Adrenal gland (tissue), 12 donors: ENCODE data around the gene RTF1. TPM values are rescaled to one million over a fixed set of nuclear protein-coding genes. Genes with fewer than 3 reads are reported as not detected.

Source experiments
- DNase-seq, 7 donors: peaks; one replicate each; pipeline ENCODE4 v3.0.0-alpha.2; 2019 to 2020
- H3K27ac ChIP-seq, 5 donors: fragments of 200-600 bp; sonication (generic) in 4 of 5; 1 replicate in 3 of 5; 2 replicates in 2 of 5; pipeline versions ENCODE4 v1.5.1 to v1.8.0; 2016 to 2020; ENCODE audit warnings: mild to moderate bottlenecking in 1 of 5
- H3K27me3 ChIP-seq: fragments of 200-600 bp; 2 replicates; pipeline ENCODE4 v1.8.0; 2021
- H3K36me3 ChIP-seq, 2 donors: fragments of 200-600 bp; replicated peaks in 1 of 2; 1 replicate in 1 of 2; 2 replicates in 1 of 2; pipeline versions ENCODE4 v1.5.1 to v1.8.0; 2018 to 2022
- H3K4me1 ChIP-seq, 2 donors: fragments of 200-600 bp; replicated peaks in 1 of 2; 1 replicate in 1 of 2; 2 replicates in 1 of 2; pipeline versions ENCODE4 v1.5.1 to v1.8.0; 2018 to 2021
- H3K4me3 ChIP-seq, 4 donors: fragments of 200-600 bp; sonication (generic) in 3 of 4; one replicate each; pipeline ENCODE4 v1.5.1; 2016 to 2018
- H3K9me3 ChIP-seq, 3 donors: fragments of 200-600 bp; sonication (generic) in 1 of 3; replicated peaks in 1 of 3; 1 replicate in 2 of 3; 2 replicates in 1 of 3; pipeline versions ENCODE4 v1.5.1 to v1.8.0; 2016 to 2021
- CTCF ChIP-seq, 6 experiments: fragments of 450-650 bp in 4 of 6; fragments of 200-600 bp in 2 of 6; sonication (generic) in 1 of 6; IDR thresholded peaks; 1 replicate in 5 of 6; 2 replicates in 1 of 6; pipeline versions ENCODE4 v1.5.1 to v1.8.0; 2016 to 2021; ENCODE audit warnings: antibody characterized with exemption in 6 of 6, mild to moderate bottlenecking in 2 of 6, moderate library complexity in 1 of 6
- POLR2A ChIP-seq, 2 donors: fragments of 450-650 bp; IDR thresholded peaks; one replicate each; pipeline ENCODE4 v1.6.1; 2017; ENCODE audit warnings: antibody characterized with exemption in 2 of 2, mild to moderate bottlenecking in 2 of 2, moderate library complexity in 1 of 2
- WGBS, 4 donors: extraction: QIAGEN DNeasy Blood & Tissue Kit in 2 of 4; methylation state at CpG; one replicate each; pipeline versions ENCODE4 v1.1.5 to v1.1.7; 2013 to 2017; 5-methylcytosine and 5-hydroxymethylcytosine counted together
- intact Hi-C, 2 donors: fragments of 100-400 bp; cut with DNase I; formaldehyde crosslinking; loops; one replicate each; pipeline versions ENCODE4 v1.14.1 to v1.15.0; 2022 to 2023
- polyA plus RNA-seq, 3 donors: library from polyadenylated mRNA; stranded (reverse); fragments of 200-250 nt in 2 of 3; fragments of 350-450 nt in 1 of 3; fragmentation: Illumina TruSeq in 1 of 3; extraction: RNeasy Lipid Tissue Mini Kit (QIAGEN cat#74804) in 1 of 3; gene quantifications; one replicate each; pipeline ENCODE4 v1.2.3, GENCODE V29; 2013 to 2014
- total RNA-seq, 9 donors: library from RNA; depleted of rRNA in 4 of 9; stranded (reverse); fragments of >200 nt in 4 of 9; fragments of 120-200 nt in 1 of 9; fragmentation: NEBNext Ultra II Directional in 1 of 9; extraction: Animal tissue kit (Norgen Biotek cat#: 25700) in 1 of 9; gene quantifications; one replicate each; pipeline versions ENCODE4 v1.1.0 to v1.2.4, GENCODE V29; 2013 to 2023
- donor health status: healthy with polysubstance abuse.
- donor health status: Bipolar disorder and iron deficiency.
- donor health status: DM: yes; HTN: yes; CAD: no.
- donor health status: DM: no; HTN: no; CAD: no.
- donor health status: DM: no; HTN: no; CAD: no.
- donor health status: DM: yes; HTN: yes; CAD: no.

Gene RTF1
- total and polyA plus RNA-seq, 12 donors = 24.0 to 53.7 (median 39.2) TPM

- intact Hi-C loops = no loop called here
- WGBS, 4 donors = 75 to 89% (median 84%) methylated on average over 3 of the region's 3 CpGs
Observed at GRCh38 chr15:41411441-41411840, 5.5 kb upstream of the RTF1 start.

GRCh38 chr15:41416128-41416741, 660 bp upstream of the RTF1 start:
- Histone ChIP-seq H3K4me3 (peak overlapping the region; percentile 26 to 91 (median 54)), H3K27me3 (no peaks in the 10 kb centered on the region), H3K9me3 (no peaks in the 10 kb centered on the region), H3K36me3 (no peaks in the 10 kb centered on the region), H3K27ac (peak overlapping the region; percentile 73 to 90 (median 89)), H3K4me1 (peaks cover 13 to 33% of the 10 kb centered on the region in 2 donors)
- no peak for TF ChIP-seq POLR2A (IDR thresholded peaks at IDR 0.05)
- TF ChIP-seq CTCF (IDR thresholded peaks at IDR 0.05) = no peak
- WGBS, 4 donors = 31 to 34% (median 33%) methylated on average over 20 of the region's 20 CpGs
- intact Hi-C loops = no loop called here
- DNase-seq = no peak

More at GRCh38 chr15:41411441-41411840, 5.5 kb upstream of the RTF1 start:
- Histone ChIP-seq H3K27ac (no peak overlapping the region), H3K4me3 (no peak overlapping the region), H3K27me3 (no peaks in the 10 kb centered on the region), H3K4me1 (peaks cover 0 to 7% of the 10 kb centered on the region in 2 donors), H3K36me3 (no peaks in the 10 kb centered on the region), H3K9me3 (no peaks in the 10 kb centered on the region)
- no peak for DNase-seq
- no peak for TF ChIP-seq POLR2A (IDR thresholded peaks at IDR 0.05)
- TF ChIP-seq CTCF (IDR thresholded peaks at IDR 0.05) = no peak

GRCh38 chr15:41417418-41418195, 712 bp downstream of the RTF1 start:
- 0 to 2% (median 1%) methylated on average over 23 to 37 of the region's 37 CpGs for WGBS, 4 donors
- no peaks in the 10 kb centered on the region for H3K9me3 ChIP-seq
- no peak for TF ChIP-seq CTCF (IDR thresholded peaks at IDR 0.05)
- H3K27ac ChIP-seq = peak overlapping the region; percentile 14 to 90 (median 89)
- H3K27me3 ChIP-seq = no peaks in the 10 kb centered on the region
- intact Hi-C loops = no loop called here
- DNase-seq = peak in 5 of 7 donors; percentile 37 to 48 (median 39)
- peak overlapping the region; percentile 26 to 91 (median 84) for H3K4me3 ChIP-seq
- H3K36me3 ChIP-seq = no peaks in the 10 kb centered on the region
- peaks cover 13 to 33% of the 10 kb centered on the region in 2 donors for H3K4me1 ChIP-seq

- Histone ChIP-seq H3K27ac (no peak overlapping the region), H3K27me3 (no peaks in the 10 kb centered on the region), H3K4me3 (no peak overlapping the region), H3K36me3 (no peaks in the 10 kb centered on the region), H3K4me1 (peaks cover 3 to 23% of the 10 kb centered on the region in 2 donors), H3K9me3 (no peaks in the 10 kb centered on the region)
- DNase-seq = no peak
- intact Hi-C loops = no loop called here
- TF ChIP-seq CTCF (IDR thresholded peaks at IDR 0.05) (no peak), POLR2A (IDR thresholded peaks at IDR 0.05) (no peak)
- 90 to 95% (median 92%) methylated on average over 7 of the region's 7 CpGs for WGBS, 4 donors
Observed at GRCh38 chr15:41423979-41424659, 7.2 kb downstream of the RTF1 start.
